ENCODE measurements around the gene GDPD4.
A peak's percentile ranks its signal among the peaks of the same experiment; 100 is the strongest.

The GDPD4 gene

GRCh38 chr11:77203901-77204753, 97.4 kb downstream of the GDPD4 start:
- no peak for DNase-seq

- no peak for DNase-seq
Measured at GRCh38 chr11:77202941-77203900, 98.3 kb downstream of the GDPD4 start.

GRCh38 chr11:77201991-77202841, 99.3 kb downstream of the GDPD4 start:
- no peak for DNase-seq

- no peak for DNase-seq
Measured at GRCh38 chr11:77201370-77201769, 100.1 kb downstream of the GDPD4 start.

GRCh38 chr11:77200351-77201268, 100.9 kb downstream of the GDPD4 start:
- DNase-seq: no peak

- DNase-seq: no peak
Measured at GRCh38 chr11:77199137-77199745, 102.2 kb downstream of the GDPD4 start.

- no peak for DNase-seq
Measured at GRCh38 chr11:77198440-77198849, 103.0 kb downstream of the GDPD4 start.

GRCh38 chr11:77197626-77198320, 103.7 kb downstream of the GDPD4 start:
- DNase-seq: no peak

- DNase-seq: no peak
Measured at GRCh38 chr11:77196961-77197360, 104.5 kb downstream of the GDPD4 start.

GRCh38 chr11:77195071-77195755, 106.3 kb downstream of the GDPD4 start:
- DNase-seq: no peak

- DNase-seq: no peak
Measured at GRCh38 chr11:77193911-77194830, 107.3 kb downstream of the GDPD4 start.

GRCh38 chr11:77193167-77193566, 108.3 kb downstream of the GDPD4 start:
- no peak for DNase-seq

- DNase-seq: peak in 1 of 4 experiments; percentile 29
Measured at GRCh38 chr11:77191823-77192495, 109.5 kb downstream of the GDPD4 start.

- DNase-seq: no peak
Measured at GRCh38 chr11:77191429-77191822, 110.1 kb downstream of the GDPD4 start.

GRCh38 chr11:77190331-77191075, 111.0 kb downstream of the GDPD4 start:
- no peak for DNase-seq

GRCh38 chr11:77189588-77190210, 111.8 kb downstream of the GDPD4 start:
- no peak for DNase-seq

Data from activated naive CD4-positive, alpha-beta T cell (primary cell).